Measurements from ENCODE around the gene HOMER1. TPM values are rescaled to one million over a fixed set of nuclear protein-coding genes. Genes with fewer than 3 reads are reported as not detected.

HOMER1 gene
- total RNA-seq, 2 donors from 2014 or later: 1.6 to 11.9 TPM

DNA sequence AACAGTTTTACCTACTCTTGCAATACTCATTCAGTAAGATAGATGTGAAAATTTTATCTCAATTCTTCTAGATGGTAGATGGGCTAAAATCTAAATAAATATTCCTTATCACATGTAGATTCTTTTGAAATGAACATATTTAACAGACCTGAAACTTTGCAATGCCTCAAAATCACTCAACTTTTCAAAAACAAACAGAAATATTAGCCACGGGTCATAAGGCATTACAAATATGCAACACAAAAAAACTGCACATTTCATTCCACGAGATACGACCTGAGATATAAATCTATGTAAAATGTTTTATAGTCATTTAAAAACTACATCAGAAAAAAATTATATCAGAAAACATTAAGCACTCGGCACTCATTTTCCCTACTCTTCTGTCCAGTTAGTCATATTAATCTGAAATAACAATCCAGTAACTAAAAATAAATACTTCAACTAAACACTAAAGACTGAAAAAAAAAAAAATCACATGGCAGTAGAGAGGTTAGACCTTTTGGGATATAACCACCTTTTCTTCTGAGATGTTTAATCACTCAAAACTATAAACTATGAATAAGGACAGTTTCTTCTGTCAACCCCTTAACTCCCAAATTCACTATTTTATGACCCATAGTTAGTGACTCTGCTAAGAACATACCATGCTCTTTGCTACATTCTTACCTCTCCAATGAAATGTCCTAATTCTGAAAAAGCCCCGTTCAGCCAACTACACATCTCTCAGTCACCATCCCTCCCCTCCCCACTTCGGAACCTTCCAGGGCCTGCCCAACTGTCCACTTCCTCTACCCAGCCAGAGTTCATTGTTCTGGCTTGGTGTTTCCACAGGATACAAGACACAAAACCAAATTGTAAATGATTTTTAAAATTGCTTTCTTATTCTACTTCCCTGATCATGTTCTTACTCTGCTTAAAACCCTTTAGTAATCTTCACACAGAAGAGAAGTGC is 6.4 kb downstream of the HOMER1 start:
- no peaks in the 10 kb centered on the region for H3K36me3 ChIP-seq (replicated peaks in 1 of 2; ENCODE audit: insufficient read depth in 1 of 2, low read depth in 2 of 2)
- no peaks in the 10 kb centered on the region for H3K27me3 ChIP-seq
- no peak for TF ChIP-seq POLR2A (IDR thresholded peaks at IDR 0.05)
- TF ChIP-seq, protein P1, sequence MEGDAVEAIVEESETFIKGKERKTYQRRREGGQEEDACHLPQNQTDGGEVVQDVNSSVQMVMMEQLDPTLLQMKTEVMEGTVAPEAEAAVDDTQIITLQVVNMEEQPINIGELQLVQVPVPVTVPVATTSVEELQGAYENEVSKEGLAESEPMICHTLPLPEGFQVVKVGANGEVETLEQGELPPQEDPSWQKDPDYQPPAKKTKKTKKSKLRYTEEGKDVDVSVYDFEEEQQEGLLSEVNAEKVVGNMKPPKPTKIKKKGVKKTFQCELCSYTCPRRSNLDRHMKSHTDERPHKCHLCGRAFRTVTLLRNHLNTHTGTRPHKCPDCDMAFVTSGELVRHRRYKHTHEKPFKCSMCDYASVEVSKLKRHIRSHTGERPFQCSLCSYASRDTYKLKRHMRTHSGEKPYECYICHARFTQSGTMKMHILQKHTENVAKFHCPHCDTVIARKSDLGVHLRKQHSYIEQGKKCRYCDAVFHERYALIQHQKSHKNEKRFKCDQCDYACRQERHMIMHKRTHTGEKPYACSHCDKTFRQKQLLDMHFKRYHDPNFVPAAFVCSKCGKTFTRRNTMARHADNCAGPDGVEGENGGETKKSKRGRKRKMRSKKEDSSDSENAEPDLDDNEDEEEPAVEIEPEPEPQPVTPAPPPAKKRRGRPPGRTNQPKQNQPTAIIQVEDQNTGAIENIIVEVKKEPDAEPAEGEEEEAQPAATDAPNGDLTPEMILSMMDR (IDR thresholded peaks at IDR 0.05): no peak
- intact Hi-C loops (cut with DNase I): no loop called here
- 68 to 69% methylated on average over 6 of the region's 6 CpGs for WGBS, 2 donors
- H3K4me3 ChIP-seq: no peak overlapping the region
- ATAC-seq (no peak), DNase-seq (no peak)
- H3K9me3 ChIP-seq: no peaks in the 10 kb centered on the region
- no peaks in the 10 kb centered on the region for H3K4me1 ChIP-seq
- H3K27ac ChIP-seq: no peak overlapping the region

DNA sequence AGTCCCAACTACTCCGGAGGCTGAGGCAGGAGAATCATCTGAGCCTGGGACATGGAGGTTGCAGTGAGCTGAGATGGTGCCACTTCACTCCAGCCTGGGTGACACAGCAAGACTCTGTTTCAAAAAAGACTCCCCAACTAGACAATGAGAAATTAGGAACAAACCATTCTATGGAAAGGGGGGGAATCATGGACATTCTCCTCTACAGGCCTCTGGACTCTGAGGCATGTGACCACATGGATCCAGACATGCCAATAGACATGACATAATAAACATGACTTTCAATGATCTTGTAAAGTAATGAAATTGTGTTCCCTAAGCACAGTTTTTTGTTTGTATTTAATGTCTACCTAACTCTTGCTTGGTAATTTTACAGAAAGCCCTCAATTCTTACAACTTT is 8.8 kb downstream of the HOMER1 start:
- Histone ChIP-seq H3K27me3 (no peaks in the 10 kb centered on the region), H3K9me3 (no peaks in the 10 kb centered on the region), H3K4me3 (no peak overlapping the region), H3K27ac (no peak overlapping the region), H3K4me1 (no peaks in the 10 kb centered on the region), H3K36me3 (replicated peaks in 1 of 2; ENCODE audit: insufficient read depth in 1 of 2, low read depth in 2 of 2) (no peaks in the 10 kb centered on the region)
- DNase-seq (no peak), ATAC-seq (no peak)
- TF ChIP-seq, protein P1 (IDR thresholded peaks at IDR 0.05): no peak
- TF ChIP-seq POLR2A (IDR thresholded peaks at IDR 0.05): no peak
- intact Hi-C loops (cut with DNase I): no loop called here
- 86 to 100% methylated on average over 1 of the region's 1 CpG for WGBS, 2 donors

DNA sequence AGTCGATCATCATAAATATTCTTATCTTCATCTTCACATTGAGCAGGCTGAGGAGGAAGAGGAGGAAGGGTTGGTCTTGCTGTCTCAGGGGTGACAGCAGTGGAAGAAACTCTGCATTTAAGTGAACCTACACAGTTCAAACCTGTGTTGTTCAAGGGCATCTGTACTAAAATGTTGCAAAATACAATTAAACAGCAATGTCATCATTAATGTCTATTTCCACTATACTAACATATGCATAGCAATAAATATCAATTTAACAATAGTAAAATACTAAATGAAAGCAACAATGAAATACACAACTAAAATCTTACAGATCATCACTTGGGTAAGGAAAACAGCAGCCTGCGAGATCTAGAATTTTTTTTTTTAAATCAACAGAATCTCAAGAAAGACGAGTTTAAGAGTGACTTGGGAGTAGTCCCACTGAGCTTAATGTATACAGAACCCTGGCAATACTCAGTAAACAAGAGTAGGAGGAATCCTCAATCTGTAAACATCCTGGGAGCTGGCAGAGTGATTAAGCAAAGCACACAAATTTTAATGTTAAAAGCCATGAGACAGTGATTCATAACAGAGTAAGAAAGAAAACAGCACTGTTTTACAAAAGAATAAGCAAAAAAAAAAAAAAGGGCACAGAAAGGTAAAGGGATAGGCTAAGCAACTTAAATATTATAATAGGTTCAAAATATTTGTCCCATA is 10.0 kb downstream of the HOMER1 start:
- DNase-seq: no peak
- intact Hi-C loops (cut with DNase I): no loop called here
- Histone ChIP-seq H3K4me1 (no peaks in the 10 kb centered on the region), H3K36me3 (replicated peaks in 1 of 2; ENCODE audit: insufficient read depth in 1 of 2, low read depth in 2 of 2) (no peaks in the 10 kb centered on the region), H3K9me3 (no peaks in the 10 kb centered on the region), H3K27ac (no peak overlapping the region), H3K27me3 (no peaks in the 10 kb centered on the region), H3K4me3 (no peak overlapping the region)
- WGBS, 2 donors: 77 to 78% methylated on average over 3 of the region's 3 CpGs
- no peak for ATAC-seq
- TF ChIP-seq POLR2A (IDR thresholded peaks at IDR 0.05): no peak
- TF ChIP-seq, protein P1 (IDR thresholded peaks at IDR 0.05): no peak

DNA sequence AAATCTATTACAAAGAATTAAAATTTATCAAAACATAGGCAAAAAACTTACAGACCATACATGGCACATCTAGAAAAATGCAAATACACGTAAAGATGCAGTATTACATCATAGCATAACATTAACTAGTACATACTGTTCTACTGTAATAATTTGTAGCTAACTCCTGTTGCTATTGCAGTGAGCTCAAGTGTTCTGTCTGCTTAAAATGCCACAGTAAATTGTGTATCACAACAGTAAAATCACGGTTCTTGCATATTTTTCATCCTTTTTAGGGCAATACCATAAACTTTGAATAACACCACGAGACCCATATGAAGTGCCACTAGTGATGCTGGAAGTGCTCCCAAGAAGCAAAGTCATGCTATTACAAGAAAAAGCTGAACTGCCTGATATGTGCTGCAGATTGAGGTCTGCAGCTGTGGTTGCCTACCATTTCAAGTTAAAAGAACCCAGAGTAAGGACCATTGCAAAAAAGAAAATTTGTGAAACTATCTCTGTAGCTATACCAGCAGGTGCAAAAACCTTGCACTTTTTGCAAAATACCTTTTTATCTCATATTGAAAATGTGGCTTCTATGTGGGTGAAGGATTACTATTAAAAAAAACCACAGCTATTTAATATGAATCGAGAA is 14.2 kb downstream of the HOMER1 start:
- ATAC-seq (no peak), DNase-seq (no peak)
- intact Hi-C loops (cut with DNase I): no loop called here
- WGBS, 2 donors: 85 to 87% methylated on average over 4 of the region's 4 CpGs
- TF ChIP-seq, protein P1 (IDR thresholded peaks at IDR 0.05): no peak
- TF ChIP-seq POLR2A (IDR thresholded peaks at IDR 0.05): no peak
- H3K36me3 ChIP-seq (replicated peaks in 1 of 2; ENCODE audit: insufficient read depth in 1 of 2, low read depth in 2 of 2): no peaks in the 10 kb centered on the region
- no peak overlapping the region for H3K27ac ChIP-seq
- H3K4me1 ChIP-seq: peaks cover 12% of the 10 kb centered on the region
- H3K4me3 ChIP-seq: no peak overlapping the region
- no peaks in the 10 kb centered on the region for H3K27me3 ChIP-seq
- H3K9me3 ChIP-seq: no peaks in the 10 kb centered on the region
